Measurements from ENCODE around the gene AFAP1. TPM values are rescaled to one million over a fixed set of nuclear protein-coding genes. Genes with fewer than 3 reads are reported as not detected.

The AFAP1 gene
- total RNA-seq, 1 experiment from 2014 or later, result 23.6 TPM

GRCh38 chr4:7939377-7940108 is at the start of gene AFAP1 (continued):
- TF ChIP-seq NFE2L1 (CRISPR knock-in tag; IDR thresholded peaks at IDR 0.05) (no peak), ZSCAN18 (CRISPR knock-in tag; IDR thresholded peaks at IDR 0.05) (no peak), FOXP4 (CRISPR knock-in tag; IDR thresholded peaks at IDR 0.05) (peak; percentile 56)

GRCh38 chr4:7988437-7988836 is 48.8 kb upstream of the AFAP1 start:
- Mint-ChIP-seq H3K27ac (no peak overlapping the region), H3K4me3 (no peak overlapping the region), H3K36me3 (no peaks in the 10 kb centered on the region), H3K27me3 (ENCODE audit: low read depth) (no peaks in the 10 kb centered on the region), H3K9me3 (no peaks in the 10 kb centered on the region), H3K4me1 (peaks cover 16% of the 10 kb centered on the region)
- DNase-seq (ENCODE audit: low spot score), result no peak
- ChIA-PET POLR2A (interaction anchor here (1.5 kb wide), 1 partner anchor 186 kb away, joined by 4 read pairs; no protein-coding TSS in a partner anchor), CTCF (interaction anchor here (0.7 to 6.1 kb wide), 16 partner anchors 19 to 338 kb away, joined by 3 to 116 read pairs (median 6); partner anchors contain the start of gene AFAP1)
- no peak for TF ChIP-seq JAZF1 (CRISPR knock-in tag; IDR thresholded peaks at IDR 0.05)
- no peak for TF ChIP-seq PRRX2 (CRISPR knock-in tag; IDR thresholded peaks at IDR 0.05)
- no peak for TF ChIP-seq NR2C2 (CRISPR knock-in tag; IDR thresholded peaks at IDR 0.05)
- no peak for TF ChIP-seq MAX (CRISPR knock-in tag; IDR thresholded peaks at IDR 0.05)
- no peak for TF ChIP-seq FOXP4 (CRISPR knock-in tag; IDR thresholded peaks at IDR 0.05)
- TF ChIP-seq USF2 (CRISPR knock-in tag; IDR thresholded peaks at IDR 0.05), result no peak
- no peak for TF ChIP-seq OVOL2 (CRISPR knock-in tag; IDR thresholded peaks at IDR 0.05; ENCODE audit: borderline replicate concordance)
- TF ChIP-seq ZBTB21 (CRISPR knock-in tag; IDR thresholded peaks at IDR 0.05; ENCODE audit: borderline replicate concordance), result no peak
- TF ChIP-seq ATF2 (CRISPR knock-in tag; IDR thresholded peaks at IDR 0.05; ENCODE audit: borderline replicate concordance, low read depth), result no peak
- TF ChIP-seq ZNF138 (CRISPR knock-in tag; conservative IDR thresholded peaks at IDR 0.05), result no peak
- no peak for TF ChIP-seq ZNF281 (CRISPR knock-in tag; IDR thresholded peaks at IDR 0.05)
- no peak for TF ChIP-seq MXD4 (CRISPR knock-in tag; IDR thresholded peaks at IDR 0.05; ENCODE audit: borderline replicate concordance)
- no peak for TF ChIP-seq NFYB (CRISPR knock-in tag; conservative IDR thresholded peaks at IDR 0.05; ENCODE audit: low read depth)
- TF ChIP-seq ATF1 (CRISPR knock-in tag; IDR thresholded peaks at IDR 0.05), result no peak
- no peak for TF ChIP-seq NFE2L1 (CRISPR knock-in tag; IDR thresholded peaks at IDR 0.05)
- no peak for TF ChIP-seq TCF7 (CRISPR knock-in tag; IDR thresholded peaks at IDR 0.05; ENCODE audit: low read depth)
- TF ChIP-seq TP53 (CRISPR knock-in tag; IDR thresholded peaks at IDR 0.05), result no peak
- no peak for TF ChIP-seq TEAD1 (CRISPR knock-in tag; IDR thresholded peaks at IDR 0.05)
- no peak for TF ChIP-seq PRDM15 (CRISPR knock-in tag; IDR thresholded peaks at IDR 0.05)
- no peak for TF ChIP-seq CBFB (CRISPR knock-in tag; IDR thresholded peaks at IDR 0.05; ENCODE audit: low read depth)
- no peak for ATAC-seq
